HuH-7.5 (cell line): ENCODE measurements around the gene COMMD1.
A peak's percentile ranks its signal among the peaks of the same experiment; 100 is the strongest.
"Not testable (repeated sequence)": the region's sequence is repeated elsewhere in the genome, so short reads cannot be mapped to it uniquely, and the experiment has no call there.

ENCODE experiments used
- DNase-seq: peaks from one replicate; pipeline ENCODE4 v3.0.0; 2011; ENCODE audit warnings: low spot score

COMMD1 gene

DNA sequence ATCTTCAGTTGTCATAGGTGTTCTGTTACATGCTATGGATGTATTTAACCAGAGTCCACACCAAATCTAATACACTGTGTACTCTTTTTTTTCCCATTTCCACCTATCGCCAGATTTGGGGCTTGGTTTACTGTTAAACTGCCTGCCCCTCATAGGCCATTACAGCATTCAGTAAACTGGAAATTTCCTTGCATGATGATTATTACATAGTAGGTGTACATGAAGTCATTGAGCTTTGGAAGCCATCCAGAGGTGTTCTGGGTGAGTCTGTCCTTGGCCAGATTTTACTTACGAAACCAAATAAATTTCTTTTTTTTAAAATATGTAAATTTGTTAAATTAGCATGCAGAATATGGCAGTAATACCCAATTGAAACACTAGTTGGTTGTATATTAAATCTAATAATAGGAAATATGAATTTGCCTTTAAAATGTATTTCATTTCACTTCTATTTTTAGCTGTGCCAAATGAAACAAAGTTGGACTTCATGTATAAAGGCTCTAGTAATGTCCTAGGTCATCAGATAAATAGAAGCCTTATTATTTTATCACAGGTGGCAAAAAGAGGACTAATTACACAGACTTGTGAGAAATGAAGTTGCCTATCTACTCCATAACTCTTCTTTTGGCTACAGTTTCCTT lies 60.7 kb downstream of the COMMD1 start:
- DNase-seq, result no peak

DNA sequence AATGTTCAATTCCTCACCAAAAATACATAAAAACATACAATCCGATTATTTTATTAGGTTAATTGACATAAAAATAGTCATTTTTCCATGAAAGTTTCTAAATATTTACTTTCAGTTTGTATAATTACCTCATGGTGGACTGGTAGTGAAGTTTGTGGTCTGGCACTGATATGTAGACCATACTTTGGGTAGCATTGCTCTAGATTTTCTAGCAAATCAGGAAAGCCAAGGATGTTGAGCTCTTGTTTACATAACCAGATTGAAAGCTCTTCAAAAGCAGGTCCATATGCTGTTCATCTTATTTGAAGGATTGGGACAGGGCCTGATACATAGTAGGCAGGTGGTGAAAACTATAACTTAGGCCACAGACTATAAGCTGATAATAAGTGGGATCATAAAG lies 61.8 kb downstream of the COMMD1 start:
- no peak for DNase-seq

DNA sequence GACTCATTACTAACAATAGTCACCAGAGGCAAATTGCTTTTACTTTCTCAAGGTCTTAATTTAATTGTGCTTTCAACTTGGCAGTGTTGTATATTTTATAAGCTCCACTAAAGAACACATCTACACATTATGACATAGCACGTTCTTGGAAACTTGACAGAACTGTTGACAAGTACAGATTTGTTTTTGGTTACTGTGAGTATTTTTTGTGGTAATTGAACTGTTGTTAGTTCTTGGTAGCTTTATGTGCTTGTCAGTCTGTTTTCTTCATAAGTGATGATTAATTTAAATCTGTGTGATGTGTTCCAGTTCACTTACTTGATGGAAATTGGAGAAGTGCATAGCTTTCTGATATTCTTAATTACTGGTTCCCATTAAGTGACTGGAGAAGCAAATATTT lies 63.9 kb downstream of the COMMD1 start:
- DNase-seq, result no peak

DNA sequence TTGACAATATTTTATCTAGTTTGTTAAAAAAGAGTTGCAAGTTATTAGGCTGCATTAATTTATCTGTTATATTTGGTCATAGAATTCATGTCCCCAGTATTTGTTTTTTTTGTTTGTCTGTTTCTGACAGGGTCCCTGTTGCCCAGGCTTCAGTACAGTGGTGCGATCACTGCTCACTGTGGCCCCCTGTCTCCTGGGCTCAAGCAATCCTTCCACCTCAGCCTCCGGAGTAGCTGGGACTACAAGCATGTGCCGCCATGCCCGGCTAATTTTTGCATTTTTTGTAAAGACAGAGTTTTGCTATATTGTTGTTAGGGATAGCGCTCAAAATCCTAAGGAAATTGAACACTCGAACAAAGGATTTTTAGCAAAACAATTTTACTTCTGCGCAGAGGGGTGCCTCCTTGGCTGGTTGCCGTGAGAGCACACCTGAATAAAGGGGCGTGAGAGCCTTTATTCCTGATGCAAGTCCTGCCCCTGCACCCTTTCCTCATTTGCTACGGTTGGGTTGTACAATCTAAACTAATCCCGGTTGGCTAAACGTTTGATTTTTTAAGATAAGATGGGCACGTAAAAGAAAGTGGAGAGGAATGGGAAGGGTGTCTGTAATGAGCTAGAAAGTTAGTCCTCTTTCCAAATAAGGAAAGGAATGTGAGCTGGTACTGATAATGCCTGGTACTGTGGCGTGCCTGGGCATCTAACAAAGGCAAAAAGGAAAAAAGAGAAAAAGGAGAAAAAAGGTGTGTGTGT lies 65.5 kb downstream of the COMMD1 start:
- DNase-seq, result no peak

DNA sequence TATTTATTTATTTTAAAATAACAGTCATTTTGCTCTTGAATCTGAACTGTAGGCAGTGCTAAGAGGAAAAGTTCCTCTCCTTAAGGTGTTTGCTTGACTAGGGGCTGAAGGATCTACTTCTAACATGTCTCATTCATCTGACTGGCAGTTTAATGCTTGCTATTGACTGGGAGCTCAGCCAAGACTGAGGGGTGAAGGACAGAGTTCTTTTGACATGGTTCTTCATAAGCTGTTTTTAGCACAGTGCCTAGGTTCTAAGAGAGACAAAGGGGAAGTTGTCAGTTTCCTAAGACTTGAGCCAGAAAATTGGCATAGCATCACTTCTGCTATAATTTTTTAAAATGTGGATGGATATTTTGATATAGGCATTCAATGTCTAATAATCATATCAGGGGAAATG lies 73.0 kb downstream of the COMMD1 start:
- no peak for DNase-seq

DNA sequence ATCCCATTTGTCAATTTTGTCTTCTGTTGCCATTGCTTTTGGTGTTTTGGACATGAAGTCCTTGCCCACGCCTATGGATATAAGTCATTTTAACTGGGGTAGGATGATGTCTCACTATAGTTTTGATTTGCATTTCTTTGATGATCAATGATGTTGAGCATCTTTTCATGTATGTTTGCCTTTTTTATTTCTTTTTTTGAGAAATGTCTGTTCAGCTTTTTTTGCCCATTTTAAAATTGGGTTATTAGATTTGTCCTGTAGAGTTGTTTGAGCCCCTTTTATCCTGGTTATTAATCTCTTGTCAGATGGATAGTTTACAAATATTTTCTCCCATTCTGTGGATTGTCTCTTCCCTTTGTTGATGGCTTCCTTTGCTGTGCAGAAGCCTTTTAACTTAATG lies 75.3 kb downstream of the COMMD1 start:
- DNase-seq, result no peak

DNA sequence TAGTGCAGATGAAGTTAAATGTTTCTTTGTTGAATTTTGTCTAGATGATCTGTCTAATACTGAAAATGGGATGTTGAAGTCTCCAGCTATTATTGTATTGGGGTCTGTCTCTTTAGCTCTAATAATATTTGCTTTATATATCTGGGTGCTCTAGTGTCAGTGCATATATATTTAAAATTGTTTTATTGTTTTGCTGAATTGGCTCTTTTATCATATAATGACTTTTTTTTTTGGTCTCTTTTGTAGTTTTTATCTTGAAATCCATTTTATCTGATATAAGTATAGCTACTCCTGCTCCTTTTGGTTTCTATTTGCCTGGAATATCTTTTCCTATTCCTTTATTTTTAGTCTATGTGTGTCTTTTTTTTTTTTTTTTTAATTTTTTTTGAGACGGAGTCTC lies 79.2 kb downstream of the COMMD1 start:
- no peak for DNase-seq

DNA sequence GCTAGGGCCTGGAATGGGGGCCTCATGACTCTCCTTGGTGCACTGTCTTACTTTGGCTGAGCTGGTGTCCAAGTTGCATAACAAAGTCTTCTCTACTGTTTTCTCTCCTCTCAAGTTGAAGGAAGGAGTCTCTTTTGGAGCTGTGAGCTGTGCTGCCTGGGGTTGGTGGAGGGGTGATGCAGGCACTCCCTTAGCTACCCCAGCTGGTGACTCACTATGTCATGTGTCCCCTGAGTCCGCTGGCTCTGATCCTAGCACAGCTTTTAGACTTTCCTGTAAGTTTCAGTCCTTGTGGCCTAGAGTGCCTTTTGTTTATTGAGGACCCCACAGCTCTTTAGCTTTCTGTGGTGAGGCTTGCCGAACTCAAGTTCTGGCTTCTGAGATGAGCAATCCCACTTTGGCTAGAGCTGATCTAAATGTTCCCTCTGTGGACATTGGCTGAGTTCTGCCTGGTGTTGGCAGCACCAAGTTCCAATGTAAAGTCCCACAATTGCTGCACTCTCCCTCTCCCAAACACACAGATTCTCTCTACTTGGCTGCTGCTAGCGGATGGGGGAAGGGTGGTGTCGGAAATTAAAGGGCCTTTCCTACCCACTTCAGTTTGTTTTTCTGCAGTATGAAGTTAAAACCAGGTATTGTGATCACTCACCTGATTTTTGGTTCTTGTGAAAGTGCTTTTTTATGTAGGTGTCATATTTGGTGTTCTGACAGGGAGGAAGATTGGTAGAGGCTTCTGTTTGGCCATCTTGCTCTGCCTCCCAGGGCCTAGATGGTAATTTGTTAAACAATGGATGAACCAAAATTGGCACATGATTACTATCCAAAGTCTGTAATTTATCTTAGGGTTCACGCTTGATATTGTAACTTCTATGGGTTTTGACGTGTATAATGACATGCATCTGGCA lies 83.2 kb downstream of the COMMD1 start:
- no peak for DNase-seq

DNA sequence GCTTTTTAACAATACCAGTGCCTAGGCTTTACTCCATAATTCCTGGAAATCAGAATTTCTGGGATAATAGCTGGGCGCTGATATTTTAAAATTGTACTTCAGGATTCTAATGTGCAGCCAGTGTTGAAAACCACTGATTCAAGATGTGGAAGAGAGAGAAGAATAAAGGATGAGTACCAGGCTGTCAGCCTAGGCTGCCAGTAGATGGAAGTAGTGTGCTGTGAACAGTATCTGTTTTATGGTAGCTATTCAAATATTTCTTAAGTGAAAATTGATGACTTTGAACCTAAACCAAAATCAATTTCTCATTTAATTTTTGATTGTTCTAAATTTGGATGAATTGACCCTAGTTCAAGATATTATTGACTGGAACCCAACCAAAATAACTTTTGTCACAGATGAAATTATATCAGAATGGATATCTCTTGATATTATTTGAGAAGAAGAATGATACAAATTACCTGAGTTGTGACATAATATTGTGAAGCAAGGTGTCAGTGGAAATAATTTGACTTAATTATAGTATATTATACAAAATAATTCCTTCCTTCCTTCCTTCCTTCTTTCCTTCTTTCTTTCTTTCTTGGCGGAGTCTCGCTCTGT lies 88.0 kb downstream of the COMMD1 start:
- DNase-seq, result peak; percentile 12

DNA sequence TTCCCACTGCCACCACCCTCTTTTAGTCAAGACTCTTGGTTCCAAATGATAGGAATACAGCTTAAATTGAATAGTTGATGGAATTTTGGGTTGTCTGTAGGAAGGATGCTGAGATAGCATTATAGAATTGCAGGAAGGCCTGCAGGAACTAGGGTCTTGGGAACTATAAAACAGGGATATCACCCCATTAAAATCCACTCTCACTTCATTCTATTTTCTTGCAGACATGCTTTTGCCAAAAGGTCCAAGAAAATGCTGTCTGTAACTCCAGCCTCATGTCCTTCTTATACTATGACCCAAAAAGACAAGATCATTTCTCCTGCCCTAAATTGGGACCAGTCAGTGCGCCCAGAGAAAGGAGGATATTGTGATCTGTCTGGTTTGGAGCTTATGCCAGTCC lies 89.1 kb downstream of the COMMD1 start:
- no peak for DNase-seq

DNA sequence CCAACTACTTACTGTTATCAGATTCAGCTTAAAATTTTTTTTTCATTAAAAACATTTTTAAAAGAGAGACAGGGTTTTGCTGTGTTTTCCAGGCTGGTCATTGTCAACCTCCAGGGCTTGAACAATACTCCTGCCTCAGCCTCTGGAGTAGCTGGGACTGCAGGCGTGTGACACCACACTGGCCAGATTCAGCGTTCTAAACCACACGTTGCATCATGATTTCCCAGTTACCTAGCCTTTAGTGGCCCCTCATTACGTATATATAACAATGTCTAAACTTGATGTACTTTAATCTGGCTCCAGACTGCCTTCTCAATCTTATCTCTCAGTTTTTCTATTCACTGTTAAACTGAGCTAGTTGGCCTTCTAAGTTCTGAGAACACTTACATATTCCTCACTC lies 89.6 kb downstream of the COMMD1 start:
- DNase-seq, result no peak

DNA sequence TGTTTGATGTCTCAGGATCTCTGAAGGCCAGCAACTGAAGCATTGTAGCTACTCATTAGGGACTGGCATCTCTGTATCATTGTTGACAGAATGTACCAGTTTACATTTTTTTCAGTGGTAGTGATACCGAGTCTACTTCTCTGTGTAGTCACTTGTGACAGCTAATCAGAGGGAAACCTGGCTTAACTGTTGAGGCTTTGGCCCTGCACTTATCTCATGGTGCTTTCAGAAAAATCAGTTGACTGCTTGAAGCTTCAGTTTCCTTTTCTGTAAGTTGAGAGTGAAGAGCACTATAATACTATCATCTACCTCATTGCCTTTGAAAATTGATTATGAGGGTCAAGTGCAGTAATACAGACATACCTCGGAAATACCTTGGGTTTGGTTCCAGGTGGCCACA lies 90.0 kb downstream of the COMMD1 start:
- DNase-seq, result no peak

DNA sequence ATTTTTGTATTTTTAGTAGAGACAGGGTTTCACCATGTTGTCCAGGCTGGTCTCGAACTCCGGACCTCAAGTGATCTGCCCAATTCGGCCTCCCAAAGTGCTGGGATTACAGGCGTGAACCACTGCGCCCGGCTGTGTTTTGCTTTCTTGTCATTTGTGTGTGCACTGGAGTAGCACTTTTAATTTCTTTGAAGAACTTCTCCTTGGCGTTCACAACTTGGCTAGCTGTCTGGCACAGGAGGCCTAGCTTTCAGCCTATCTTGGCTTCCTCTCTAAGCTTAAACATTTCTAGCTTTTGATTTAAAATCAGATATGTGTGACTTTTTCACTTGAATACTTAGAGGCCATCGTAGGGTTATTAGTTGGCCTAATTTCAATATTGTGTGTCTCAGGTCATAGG lies 93.0 kb downstream of the COMMD1 start:
- DNase-seq, result no peak

DNA sequence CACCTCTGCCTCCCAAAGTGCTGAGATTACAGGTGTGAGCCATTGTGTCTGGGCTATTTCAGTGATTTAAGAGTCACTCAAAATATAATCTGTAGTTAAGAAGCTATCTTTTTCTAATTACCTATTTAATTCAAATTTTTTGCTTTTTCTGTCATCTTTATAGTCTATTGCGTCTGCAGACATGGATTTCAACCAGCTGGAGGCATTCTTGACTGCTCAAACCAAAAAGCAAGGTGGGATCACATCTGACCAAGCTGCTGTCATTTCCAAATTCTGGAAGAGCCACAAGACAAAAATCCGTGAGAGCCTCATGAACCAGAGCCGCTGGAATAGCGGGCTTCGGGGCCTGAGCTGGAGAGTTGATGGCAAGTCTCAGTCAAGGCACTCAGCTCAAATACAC lies 95.1 kb downstream of the COMMD1 start:
- DNase-seq, result no peak

DNA sequence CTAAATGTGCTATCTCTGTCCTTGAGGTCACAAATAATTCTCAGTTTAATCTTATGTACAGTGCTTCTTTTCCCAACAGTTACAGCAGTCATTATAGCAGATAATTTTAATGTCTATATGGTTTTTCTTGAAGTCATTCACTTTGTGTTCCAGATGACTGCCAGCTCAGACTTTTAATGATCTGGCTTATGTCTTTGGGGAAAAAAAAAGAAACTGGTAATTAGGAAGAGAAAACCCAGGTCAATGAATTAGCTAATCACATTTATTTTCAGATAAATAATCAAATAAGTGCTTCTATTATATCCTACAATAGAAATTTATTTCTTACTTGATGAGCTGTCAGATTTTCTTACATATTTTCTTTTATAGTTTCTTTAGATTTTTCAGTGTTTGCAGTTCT lies 96.0 kb downstream of the COMMD1 start:
- DNase-seq, result no peak

DNA sequence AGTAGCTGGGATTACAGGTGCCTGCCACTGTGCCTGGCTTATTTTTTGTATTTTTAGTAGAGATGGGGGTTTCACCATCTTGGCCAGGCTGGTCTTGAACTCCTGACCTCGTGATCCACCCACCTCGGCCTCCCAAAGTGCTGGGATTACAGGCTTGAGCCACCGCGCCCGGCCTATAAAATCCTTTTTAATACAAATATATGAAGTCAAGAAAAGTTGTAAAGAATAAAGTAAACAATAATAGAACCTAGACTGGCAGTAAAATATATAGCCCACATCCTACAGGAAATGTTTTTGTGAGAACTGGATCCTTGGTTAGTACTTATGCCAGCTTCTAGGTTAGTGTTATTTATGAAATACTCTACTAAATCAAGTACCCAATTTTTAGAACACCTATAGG lies 99.0 kb downstream of the COMMD1 start:
- DNase-seq, result not testable (repeated sequence)

DNA sequence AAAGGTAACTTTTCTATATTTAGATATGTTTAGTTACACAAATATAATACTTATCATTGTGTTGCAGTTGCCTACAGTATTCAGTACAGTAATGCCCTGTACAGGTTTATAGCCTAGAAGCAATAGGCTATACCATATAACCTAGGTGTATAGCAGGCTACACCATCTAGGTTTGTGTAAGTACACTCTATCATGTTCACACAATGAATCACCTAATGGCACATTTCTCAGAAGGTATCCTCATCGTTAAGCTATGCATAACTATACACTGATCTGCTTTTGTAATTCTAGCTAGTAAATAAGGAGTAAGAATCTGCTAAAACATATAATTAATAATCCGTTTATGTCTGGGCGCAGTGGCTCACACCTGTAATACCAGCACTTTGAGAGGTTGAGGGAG lies 102.1 kb downstream of the COMMD1 start:
- no peak for DNase-seq

DNA sequence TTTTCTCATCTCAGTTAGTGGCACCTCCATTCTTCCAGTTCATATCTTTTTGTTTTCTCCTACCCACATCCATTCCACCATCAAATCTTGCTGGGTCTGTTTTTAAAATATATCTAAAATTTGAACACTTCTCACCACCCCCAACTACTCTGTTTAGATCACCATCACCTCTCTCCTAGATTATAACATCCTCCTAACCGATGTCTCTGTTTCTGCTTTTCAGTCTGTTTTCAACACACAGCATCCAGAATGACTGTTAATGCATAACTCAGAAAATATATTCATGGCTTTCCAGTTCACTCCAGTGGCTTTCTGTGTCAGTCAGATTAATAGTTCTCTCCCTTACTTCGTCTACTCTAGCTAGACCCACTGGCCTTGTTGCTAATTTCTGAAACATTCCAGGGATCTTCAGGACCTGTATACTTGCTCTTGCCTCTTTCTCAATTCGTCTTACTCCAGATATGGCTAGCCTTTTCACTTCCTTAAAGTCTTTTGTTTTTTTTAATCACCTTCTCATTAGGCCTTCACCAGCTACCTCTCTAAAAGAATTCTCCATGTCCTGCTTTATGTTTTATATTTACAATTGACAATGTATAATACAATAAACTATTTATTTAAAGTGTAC lies 105.3 kb downstream of the COMMD1 start:
- DNase-seq, result no peak

DNA sequence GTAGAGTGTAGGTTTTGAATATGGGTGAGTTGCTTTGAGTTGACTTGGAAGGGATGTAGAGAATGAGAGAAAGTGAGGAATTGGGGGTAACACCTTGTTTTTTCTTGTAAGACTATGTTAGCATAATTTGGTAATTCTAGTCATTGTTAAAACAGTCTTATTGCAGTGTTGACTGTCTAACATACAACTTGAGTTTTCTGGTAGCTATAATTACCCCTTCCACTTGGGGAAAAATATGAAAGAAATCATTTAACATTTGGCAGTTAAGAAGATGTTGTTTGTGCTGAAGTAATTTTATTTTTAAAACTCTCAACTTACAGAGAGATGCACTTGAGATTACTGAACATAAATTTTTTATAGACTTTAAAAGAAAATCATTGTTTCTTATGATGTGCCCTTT lies 108.2 kb downstream of the COMMD1 start:
- DNase-seq, result no peak

DNA sequence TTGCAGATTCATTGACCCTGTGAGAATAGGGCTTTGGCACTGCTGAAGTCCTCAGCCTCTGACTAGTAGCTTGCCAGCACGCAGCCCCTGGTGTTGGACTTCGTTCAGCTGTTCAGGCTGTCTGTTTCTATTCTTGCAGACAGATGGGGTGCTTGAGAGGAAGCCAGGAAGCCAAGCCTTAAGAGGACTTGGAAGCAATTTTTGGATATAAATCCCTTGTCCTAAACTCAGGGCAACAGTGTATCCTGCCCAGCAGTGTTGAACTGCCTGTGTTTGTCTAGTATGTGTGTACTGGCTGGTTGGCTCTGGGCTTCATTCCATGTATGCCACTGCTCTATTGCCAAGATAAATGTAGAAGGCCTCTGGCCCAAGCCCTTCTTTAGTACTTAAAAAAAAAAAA lies 108.6 kb downstream of the COMMD1 start:
- no peak for DNase-seq

DNA sequence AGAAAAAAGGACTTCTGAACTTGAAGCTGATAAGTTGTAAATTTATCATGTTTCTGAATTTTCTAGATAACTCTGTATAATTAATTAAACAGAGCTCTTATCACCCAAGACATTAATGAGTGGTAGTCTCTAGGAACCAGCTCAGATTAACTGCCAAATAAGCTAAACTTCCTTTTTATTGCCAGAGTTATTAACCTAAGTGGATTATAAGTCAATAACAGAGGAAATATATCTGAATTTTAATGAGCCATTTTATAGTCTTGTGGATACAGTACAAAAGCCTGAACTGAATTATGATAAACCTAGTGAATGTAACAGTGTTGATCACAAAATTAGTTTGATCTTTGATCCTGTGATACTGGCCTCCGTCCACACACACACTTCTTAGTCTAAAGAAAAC lies 111.5 kb downstream of the COMMD1 start:
- DNase-seq, result no peak

DNA sequence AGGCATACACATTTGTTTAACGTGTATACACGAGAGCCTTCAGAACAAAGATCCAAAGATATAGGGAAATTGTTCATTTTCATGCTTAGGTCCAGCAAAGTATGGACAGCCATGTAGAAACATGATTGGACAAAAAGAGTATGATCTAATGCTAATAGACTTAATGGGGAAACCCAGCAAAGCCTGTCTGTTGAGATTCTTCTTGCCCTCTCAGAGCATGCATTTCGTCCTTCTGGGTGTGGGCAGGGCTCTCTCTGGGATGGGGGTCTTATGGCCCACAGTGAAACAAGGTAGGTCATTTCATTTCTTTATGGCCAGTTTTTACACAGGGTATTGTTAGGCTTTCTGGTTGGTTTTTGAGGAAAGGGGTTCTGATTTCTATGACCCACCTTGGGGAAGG lies 124.4 kb downstream of the COMMD1 start:
- DNase-seq, result no peak
